Kidney (tissue), 14 donors: Measurements from ENCODE around the gene ODAD3. TPM values are rescaled to one million over a fixed set of nuclear protein-coding genes. Genes with fewer than 3 reads are reported as not detected.
A peak's percentile ranks its signal among the peaks of the same experiment; 100 is the strongest.
"Not testable (repeated sequence)": the region's sequence is repeated elsewhere in the genome, so short reads cannot be mapped to it uniquely, and the experiment has no call there.

ENCODE experiments used
- DNase-seq, 5 donors: peaks; one replicate each; pipeline ENCODE4 v3.0.0-alpha.2; 2013 to 2020
- FAIRE-seq: peaks from 2 replicates; lab custom pipeline; 2012; peaks lifted over from hg19 to GRCh38; lab: Jason Lieb, UNC
- H3K27ac ChIP-seq, 2 donors: one replicate each; pipeline ENCODE4 v1.7.0; 2013; ENCODE audit warnings: low read depth in 2 of 2, low read length in 2 of 2, inconsistent platforms in 1 of 2
- H3K27me3 ChIP-seq: one replicate; pipeline ENCODE4 v1.7.1; 2013; ENCODE audit warnings: low read length, inconsistent platforms; ENCODE audit not compliant: control insufficient read depth, insufficient read depth
- H3K36me3 ChIP-seq, 3 donors: one replicate each; pipeline versions ENCODE4 v1.7.0 to v1.7.1; 2013; ENCODE audit warnings: low read length in 3 of 3, control low read depth in 1 of 3, inconsistent platforms in 1 of 3; ENCODE audit not compliant: insufficient read depth in 3 of 3, control insufficient read depth in 2 of 3
- H3K4me1 ChIP-seq, 3 donors: one replicate each; pipeline versions ENCODE4 v1.7.0 to v1.7.1; 2013; ENCODE audit warnings: low read length in 3 of 3, inconsistent platforms in 1 of 3, low read depth in 1 of 3; ENCODE audit not compliant: control insufficient read depth in 2 of 3, insufficient read depth in 2 of 3
- H3K4me3 ChIP-seq, 3 donors: one replicate each; pipeline versions ENCODE4 v1.7.0 to v1.8.1; 2013; ENCODE audit warnings: low read length in 3 of 3, control low read depth in 1 of 3, inconsistent platforms in 1 of 3
- H3K9ac ChIP-seq, 3 donors: one replicate each; pipeline versions ENCODE4 v1.7.0 to v1.7.1; 2013; ENCODE audit warnings: low read length in 3 of 3, control low read depth in 1 of 3, inconsistent platforms in 1 of 3
- H3K9me3 ChIP-seq, 3 donors: one replicate each; pipeline versions ENCODE4 v1.7.0 to v1.7.1; 2013; ENCODE audit warnings: low read length in 3 of 3, control low read depth in 1 of 3, inconsistent platforms in 1 of 3; ENCODE audit not compliant: control insufficient read depth in 2 of 3, insufficient read depth in 1 of 3
- CTCF ChIP-seq: IDR thresholded peaks from 3 replicates; pipeline ENCODE4 v1.5.1; 2012; ENCODE audit warnings: mild to moderate bottlenecking, moderate library complexity, borderline replicate concordance; ENCODE audit not compliant: insufficient read depth; ENCODE audit errors: extremely low read depth
- intact Hi-C: fragments of 100-400 bp; cut with DNase I; formaldehyde crosslinking; loops from one replicate; pipeline ENCODE4 v1.11.1; 2022
- polyA plus RNA-seq: library from polyadenylated mRNA; stranded (reverse); fragments of 350-450 nt; fragmentation: Illumina TruSeq; extraction: RNeasy Lipid Tissue Mini Kit (QIAGEN cat#74804); gene quantifications from one replicate; pipeline ENCODE4 v1.2.3, GENCODE V29; 2014; ENCODE audit warnings: low read depth, low replicate concordance; ENCODE audit not compliant: insufficient read depth
- total RNA-seq: library from RNA; stranded (reverse); fragmentation: NEBNext Ultra II Directional; extraction: Animal tissue kit (Norgen Biotek cat#: 25700); gene quantifications from one replicate; pipeline ENCODE4 v1.2.1, GENCODE V29; 2021
- donor health status: control.
- donor health status: control.
- donor health status: control.
- donor health status: control.
- donor health status: control.
- donor health status: DM: yes; HTN: yes; CAD: no.
- donor health status: Normal renal cell carcinoma (clear cell type).

The ODAD3 gene
- total and polyA plus RNA-seq, 2 donors from 2014 or later, result 1.5 to 7.1 TPM

GRCh38 chr19:11435833-11436313 is 952 bp upstream of the ODAD3 start:
- peak overlapping the region; percentile 72 to 92 (median 92) for H3K9ac ChIP-seq
- H3K27ac ChIP-seq, result peak overlapping the region; percentile 34 to 86
- FAIRE-seq, result no peak
- no peak for TF ChIP-seq CTCF
- H3K27me3 ChIP-seq, result no peaks in the 10 kb centered on the region
- peak in 3 of 5 donors; percentile 40 to 88 (median 81) for DNase-seq
- H3K9me3 ChIP-seq, result no peaks in the 10 kb centered on the region
- intact Hi-C loops, result no loop called here
- peaks cover 0 to 16% (median 8%) of the 10 kb centered on the region in 3 donors for H3K4me1 ChIP-seq
- H3K4me3 ChIP-seq, result peak overlapping the region; percentile 96 to 98 (median 98)
- H3K36me3 ChIP-seq, result peaks cover 0 to 10% (median 9%) of the 10 kb centered on the region in 3 donors

- H3K36me3 ChIP-seq, result peaks cover 0 to 10% (median 8%) of the 10 kb centered on the region in 3 donors
- DNase-seq, result no peak
- H3K27ac ChIP-seq, result peak overlapping the region; percentile 68 to 86
- peak overlapping the region in 2 of 3 donors; percentile 20 to 81 for H3K9ac ChIP-seq
- no peaks in the 10 kb centered on the region for H3K9me3 ChIP-seq
- no peak for TF ChIP-seq CTCF
- no peak for FAIRE-seq
- no peaks in the 10 kb centered on the region for H3K27me3 ChIP-seq
- peak overlapping the region in 2 of 3 donors; percentile 49 to 98 for H3K4me3 ChIP-seq
- H3K4me1 ChIP-seq, result peaks cover 0 to 16% (median 8%) of the 10 kb centered on the region in 3 donors
- intact Hi-C loops, result no loop called here
Observed at GRCh38 chr19:11434703-11435056, 241 bp downstream of the ODAD3 start.

GRCh38 chr19:11433526-11433925 is 1.4 kb downstream of the ODAD3 start:
- H3K27ac ChIP-seq, H3K36me3 ChIP-seq, H3K27me3 ChIP-seq, intact Hi-C loops, H3K4me3 ChIP-seq, DNase-seq, H3K9me3 ChIP-seq, FAIRE-seq, H3K9ac ChIP-seq: not testable (repeated sequence)
- H3K4me1 ChIP-seq, result peaks cover 0 to 16% (median 8%) of the 10 kb centered on the region in 3 donors

GRCh38 chr19:11426656-11427055 is 8.3 kb downstream of the ODAD3 start:
- H3K27me3 ChIP-seq, result peaks cover 8% of the 10 kb centered on the region
- no peak for TF ChIP-seq CTCF
- H3K4me1 ChIP-seq, result peaks cover 0 to 4% (median 0%) of the 10 kb centered on the region in 3 donors
- no peaks in the 10 kb centered on the region for H3K9me3 ChIP-seq
- H3K27ac ChIP-seq, result no peak overlapping the region
- intact Hi-C loops, result no loop called here
- DNase-seq (no peak), FAIRE-seq (no peak)
- no peaks in the 10 kb centered on the region for H3K36me3 ChIP-seq
- no peak overlapping the region for H3K4me3 ChIP-seq
- no peak overlapping the region for H3K9ac ChIP-seq
